Epithelial cell of prostate (primary cell): Measurements from ENCODE around the gene ARHGAP26.

Source experiments
- DNase-seq: peaks from one replicate; pipeline ENCODE4 v3.0.0-alpha.2; 2011; ENCODE audit warnings: low read depth, low spot score
- H3K27ac ChIP-seq: fragments of 450-650 bp; 2 replicates; pipeline ENCODE4 v1.5.1; 2017; ENCODE audit warnings: mild to moderate bottlenecking

ARHGAP26 gene

DNA sequence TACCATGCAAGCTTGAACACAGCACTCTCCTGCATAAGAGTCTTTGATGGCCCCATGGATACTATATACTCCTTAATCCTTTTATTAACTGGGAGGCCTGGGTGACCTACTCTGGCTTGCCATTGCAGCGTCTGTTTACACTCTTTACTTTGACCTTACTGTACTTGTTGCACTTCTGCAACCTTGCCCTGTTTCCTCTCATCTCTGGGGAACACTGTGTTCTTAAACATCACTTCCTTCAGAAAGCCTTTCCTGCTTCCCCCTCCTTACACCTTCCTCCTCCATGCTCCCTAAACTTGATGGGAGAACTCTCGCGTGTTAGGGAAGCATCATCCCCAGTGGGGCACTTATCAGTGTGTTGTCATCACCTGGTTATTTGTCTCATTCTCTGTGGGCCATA is 411.0 kb downstream of the ARHGAP26 start:
- H3K27ac ChIP-seq = no peak overlapping the region
- DNase-seq = no peak

- no peak overlapping the region for H3K27ac ChIP-seq
- DNase-seq = no peak
Observed at GRCh38 chr5:143182106-143182505, 411.9 kb downstream of the ARHGAP26 start.

DNA sequence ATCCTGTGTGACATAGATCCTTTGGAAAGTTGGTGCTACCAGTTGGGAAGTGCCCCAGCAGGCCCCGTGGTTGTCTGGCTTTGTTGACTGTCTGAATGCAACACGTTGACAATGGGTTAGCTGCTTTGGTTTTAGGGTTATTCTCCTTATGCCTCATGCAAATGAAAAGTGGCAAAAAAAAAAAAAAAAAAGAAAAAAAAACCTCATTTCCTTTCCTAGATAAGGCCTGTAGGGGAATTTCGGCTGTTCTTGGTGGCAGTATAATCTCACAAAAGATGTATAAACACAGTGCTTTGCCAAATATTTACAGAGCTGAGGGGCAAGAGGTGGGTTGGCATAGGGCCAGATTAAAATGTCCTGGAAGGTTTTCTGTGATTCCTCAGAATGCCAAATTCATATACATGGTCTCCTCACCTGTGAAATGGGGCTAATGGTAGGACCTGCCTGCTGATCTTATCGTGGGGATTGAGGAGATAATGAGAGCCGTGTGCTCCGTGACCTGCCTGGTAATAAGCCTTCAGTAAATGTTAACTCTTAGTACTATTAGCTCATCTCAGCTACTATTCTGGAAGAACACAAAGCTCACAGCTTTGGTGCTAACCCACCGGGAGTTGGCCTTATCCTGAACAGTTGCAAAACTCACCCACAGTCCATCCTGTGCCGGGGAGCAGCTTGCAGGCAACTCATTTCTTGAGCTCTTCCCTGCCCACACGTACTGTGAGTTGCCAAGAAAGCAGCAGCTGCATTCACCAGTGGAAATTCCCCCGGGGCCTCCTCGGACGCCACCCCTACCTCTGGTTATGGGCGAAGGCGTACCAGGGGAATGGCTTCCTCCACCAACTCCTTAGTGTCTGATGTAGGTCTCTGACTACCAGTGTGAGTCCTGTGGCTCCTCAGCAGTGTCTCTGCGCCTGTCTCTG is 413.0 kb downstream of the ARHGAP26 start:
- no peak for DNase-seq
- H3K27ac ChIP-seq = no peak overlapping the region

DNA sequence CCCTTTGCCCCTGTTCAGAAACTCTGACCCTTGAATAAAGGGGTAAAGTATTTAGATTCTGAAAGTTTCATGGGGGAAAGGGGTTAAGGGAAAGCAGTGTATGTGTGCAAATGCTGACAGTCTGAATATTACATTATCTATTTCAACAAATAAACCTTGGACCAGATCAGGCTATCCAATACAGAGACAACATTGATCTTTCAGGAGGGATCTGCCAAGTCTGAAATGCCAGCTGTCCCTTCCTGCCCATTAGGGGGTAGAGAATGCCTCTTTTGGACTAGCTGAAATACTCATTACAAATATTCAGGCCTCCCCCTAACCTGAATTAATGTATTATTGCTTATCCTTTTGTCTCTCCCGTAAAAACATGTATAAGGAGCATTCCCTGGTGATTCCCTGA is 413.8 kb downstream of the ARHGAP26 start:
- no peak for DNase-seq
- no peak overlapping the region for H3K27ac ChIP-seq

DNA sequence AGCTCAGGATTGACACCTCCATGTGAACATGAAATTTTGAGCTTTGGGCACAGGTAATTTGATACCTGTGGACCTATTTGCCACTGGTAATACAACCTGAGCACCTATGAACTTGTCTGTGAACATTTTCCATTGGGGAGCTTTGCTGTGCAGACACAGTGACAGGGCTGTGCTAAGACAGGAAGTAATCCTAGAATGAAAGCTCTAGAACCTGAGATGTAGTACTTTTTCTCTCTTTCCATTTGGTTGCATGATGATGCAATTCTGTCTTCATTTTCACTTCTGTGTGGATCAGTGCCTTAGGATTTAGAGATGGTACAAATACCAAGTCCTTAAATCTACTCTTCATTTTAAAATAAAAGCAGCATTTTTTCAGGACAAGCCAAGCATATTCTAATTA is 416.4 kb downstream of the ARHGAP26 start:
- peak overlapping the region; percentile 27 for H3K27ac ChIP-seq

GRCh38 chr5:143187495-143187894 is 417.3 kb downstream of the ARHGAP26 start:
- DNase-seq = no peak
- peak overlapping the region; percentile 27 for H3K27ac ChIP-seq

More for the DNA sequence above, 416.4 kb downstream of the ARHGAP26 start:
- DNase-seq = no peak

DNA sequence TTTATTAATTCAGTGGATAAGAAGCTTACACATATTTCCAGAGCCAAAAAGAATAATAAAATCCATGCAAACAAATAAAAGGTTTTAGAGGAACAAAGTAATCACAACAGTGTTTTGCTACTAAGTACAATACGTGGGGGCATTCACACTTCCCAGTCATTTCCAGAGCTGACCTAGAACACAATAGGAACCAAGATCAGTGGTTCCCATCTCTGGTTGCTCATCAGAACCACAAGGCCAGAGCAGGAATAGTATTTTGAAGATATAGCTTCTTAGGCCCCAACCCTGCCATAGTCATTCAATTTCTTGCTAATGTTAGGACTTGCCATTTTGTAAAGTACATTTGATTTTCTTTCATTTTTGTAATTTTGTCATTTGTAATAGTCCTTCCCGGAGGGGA is 417.9 kb downstream of the ARHGAP26 start:
- DNase-seq = no peak
- no peak overlapping the region for H3K27ac ChIP-seq

DNA sequence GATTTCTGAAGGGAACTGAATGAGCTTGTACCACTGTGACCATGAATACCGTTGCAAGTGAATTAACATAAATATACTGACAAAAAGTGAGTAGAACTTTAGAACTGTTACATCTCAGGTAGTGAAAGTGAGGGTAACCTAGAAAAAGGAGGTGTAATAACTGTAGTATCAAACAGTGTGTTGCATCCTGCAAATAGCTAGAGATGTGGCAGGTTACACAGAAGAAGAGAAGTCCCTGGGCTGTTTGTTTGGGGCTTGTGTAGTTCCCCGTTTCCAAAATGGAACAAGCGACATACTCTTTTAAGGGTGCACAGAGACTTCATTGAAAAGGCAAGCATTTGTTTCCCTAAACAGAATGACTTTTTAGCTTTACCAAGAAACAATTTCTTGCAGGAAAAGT is 418.5 kb downstream of the ARHGAP26 start:
- DNase-seq = no peak
- no peak overlapping the region for H3K27ac ChIP-seq

DNA sequence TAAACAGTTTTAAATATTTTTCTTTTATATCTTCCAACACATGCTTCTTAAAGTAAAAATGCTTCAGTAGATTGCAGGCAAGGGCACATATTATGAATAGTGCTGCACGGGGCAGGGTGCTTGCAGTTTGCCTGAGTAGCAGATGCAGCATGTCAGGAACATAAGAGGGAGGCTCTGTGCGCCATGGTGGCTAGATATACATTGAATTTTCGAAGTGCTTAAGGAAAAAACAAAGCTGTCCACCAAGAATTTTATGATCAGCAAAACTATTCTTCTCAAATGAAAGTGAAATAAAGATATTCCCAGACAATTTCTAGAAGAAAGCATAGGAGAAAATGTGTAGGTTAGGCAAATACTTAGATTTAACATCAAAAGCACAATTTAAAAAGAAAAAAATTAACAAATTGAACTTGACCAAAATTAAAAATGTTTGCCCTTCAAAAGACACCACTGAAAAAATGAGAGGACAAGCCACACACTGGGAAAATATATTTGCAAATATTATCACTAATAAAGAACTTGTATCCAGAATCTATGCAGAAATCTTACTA is 420.2 kb downstream of the ARHGAP26 start:
- no peak for DNase-seq
- H3K27ac ChIP-seq = no peak overlapping the region

- no peak overlapping the region for H3K27ac ChIP-seq
- no peak for DNase-seq
Observed at GRCh38 chr5:143191720-143192119, 421.5 kb downstream of the ARHGAP26 start.

- no peak overlapping the region for H3K27ac ChIP-seq
- no peak for DNase-seq
Observed at GRCh38 chr5:143192191-143192900, 422.2 kb downstream of the ARHGAP26 start.

GRCh38 chr5:143194206-143194605 is 424.0 kb downstream of the ARHGAP26 start:
- DNase-seq = no peak
- no peak overlapping the region for H3K27ac ChIP-seq

DNA sequence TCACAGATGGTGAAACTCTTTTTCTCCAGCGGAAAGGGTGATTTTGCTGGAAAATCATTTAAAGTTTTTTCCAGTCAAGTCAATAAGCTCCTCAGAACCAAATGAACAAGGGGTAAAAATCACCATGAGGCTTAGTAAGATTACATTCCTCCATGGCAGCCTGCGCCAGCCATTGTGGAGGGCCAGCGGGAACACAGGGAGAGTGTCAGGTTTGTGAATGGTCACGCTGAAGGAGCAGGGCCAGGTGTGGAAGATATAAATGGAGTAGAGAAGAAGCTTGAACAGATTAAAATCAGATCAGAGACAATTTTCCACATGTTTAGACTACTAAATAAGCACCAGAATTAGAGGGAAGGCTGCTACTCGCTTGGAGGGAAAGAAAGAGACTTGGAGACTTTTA is 424.5 kb downstream of the ARHGAP26 start:
- no peak for DNase-seq
- peak overlapping the region; percentile 66 for H3K27ac ChIP-seq

- H3K27ac ChIP-seq = peak overlapping the region; percentile 66
- DNase-seq = no peak
Observed at GRCh38 chr5:143195491-143195890, 425.3 kb downstream of the ARHGAP26 start.

- peak overlapping the region; percentile 1 for H3K27ac ChIP-seq
- no peak for DNase-seq
Observed at GRCh38 chr5:143196601-143197259, 426.6 kb downstream of the ARHGAP26 start.

DNA sequence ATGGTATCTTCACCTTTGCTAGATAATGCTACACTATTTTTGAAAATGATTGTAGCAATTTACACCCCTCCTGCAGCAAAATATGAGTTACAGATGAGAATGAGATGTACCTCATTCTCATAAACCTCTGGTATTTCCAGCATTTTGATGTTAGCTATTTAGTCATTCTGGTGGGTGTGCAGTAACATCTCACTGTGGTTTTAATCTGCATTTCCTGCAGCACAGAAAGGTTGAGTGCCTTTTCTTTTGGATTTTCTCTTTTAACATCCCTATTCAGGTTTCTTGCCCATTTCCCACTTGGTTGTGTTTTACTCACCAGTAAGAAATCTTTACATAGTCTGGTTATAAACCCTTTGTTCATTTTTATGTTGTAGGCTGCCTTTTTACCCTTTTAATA is 427.1 kb downstream of the ARHGAP26 start:
- no peak for DNase-seq
- H3K27ac ChIP-seq = peak overlapping the region; percentile 1

DNA sequence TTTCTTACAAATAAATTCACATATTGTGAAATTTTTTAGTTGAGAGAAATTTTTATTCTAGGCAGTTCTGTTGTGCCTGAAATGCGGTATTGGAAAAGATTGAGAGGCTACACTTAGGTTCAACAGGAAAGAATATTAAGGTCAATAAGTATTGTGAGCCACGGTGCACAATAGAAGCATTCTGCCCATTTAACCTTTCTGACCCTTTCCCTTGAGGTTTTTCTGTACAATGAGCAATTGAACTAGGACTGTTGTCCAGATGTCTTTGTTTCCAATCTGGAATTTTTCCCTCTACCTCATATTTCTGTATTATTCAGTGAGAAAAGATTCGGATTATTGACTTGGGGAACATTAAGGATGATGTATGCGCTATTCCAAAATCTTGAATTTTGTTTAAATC is 428.2 kb downstream of the ARHGAP26 start:
- no peak for DNase-seq
- H3K27ac ChIP-seq = no peak overlapping the region

- DNase-seq = no peak
Observed at GRCh38 chr5:143199161-143199560, 429.0 kb downstream of the ARHGAP26 start.

GRCh38 chr5:143199843-143200242 is 429.7 kb downstream of the ARHGAP26 start:
- H3K27ac ChIP-seq = peak overlapping the region; percentile 59

More at GRCh38 chr5:143199161-143199560, 429.0 kb downstream of the ARHGAP26 start:
- no peak overlapping the region for H3K27ac ChIP-seq

DNA sequence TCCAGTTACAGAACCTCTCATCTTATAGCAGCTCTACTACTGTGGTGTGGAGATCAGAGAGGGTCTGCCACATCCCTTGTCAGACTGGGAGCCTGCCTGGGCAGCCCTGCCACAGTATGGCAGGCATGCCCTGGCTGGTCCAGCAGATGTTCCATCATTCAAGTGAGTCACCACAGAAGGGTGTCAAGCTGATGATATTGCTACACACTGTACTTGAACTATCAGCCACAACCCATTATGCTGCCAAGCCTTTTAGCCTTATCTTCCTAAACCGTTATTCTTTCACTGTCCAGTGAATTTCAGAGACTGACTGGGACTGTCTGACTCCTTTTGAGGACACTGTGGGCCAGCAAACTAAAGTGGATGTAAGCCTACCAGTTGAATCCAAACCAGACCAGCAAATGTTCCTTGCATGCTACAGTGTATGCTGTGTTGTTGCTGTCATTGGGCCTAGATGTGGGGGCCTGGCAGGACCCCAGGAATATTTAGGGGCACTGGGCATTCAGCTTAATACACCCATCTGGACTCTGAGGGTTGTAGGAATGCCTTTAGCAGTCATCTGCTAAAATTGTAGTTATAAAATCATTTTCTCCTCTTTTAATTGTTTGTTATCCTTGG is 430.7 kb downstream of the ARHGAP26 start:
- DNase-seq = peak; percentile 85
- H3K27ac ChIP-seq = peak overlapping the region; percentile 59

More at GRCh38 chr5:143199843-143200242, 429.7 kb downstream of the ARHGAP26 start:
- DNase-seq = no peak
